GM12891 (cell line): ENCODE measurements around the gene IGSF3.
"Not testable (repeated sequence)": the region's sequence is repeated elsewhere in the genome, so short reads cannot be mapped to it uniquely, and the experiment has no call there.

Source experiments
- PAX5 ChIP-seq: IDR thresholded peaks from 2 replicates; pipeline ENCODE4 v1.6.1; 2011; ENCODE audit warnings: low read length, moderate library complexity, mild to moderate bottlenecking; ENCODE audit not compliant: insufficient read depth, severe bottlenecking
- POLR2A ChIP-seq: IDR thresholded peaks from 2 replicates; pipeline ENCODE4 v1.6.1; 2011; ENCODE audit warnings: low read depth, low read length, control low read depth
- POLR2AphosphoS5 ChIP-seq: IDR thresholded peaks from 2 replicates; pipeline ENCODE4 v1.6.1; 2011; ENCODE audit warnings: low read depth, low read length, control low read depth
- POU2F2 ChIP-seq: IDR thresholded peaks from 2 replicates; pipeline ENCODE4 v1.6.1; 2011; ENCODE audit warnings: low read depth, mild to moderate bottlenecking, control low read depth, low read length, moderate library complexity
- TAF1 ChIP-seq: IDR thresholded peaks from 2 replicates; pipeline ENCODE4 v1.6.1; 2011; ENCODE audit warnings: low read depth, low read length, control low read depth

DNA sequence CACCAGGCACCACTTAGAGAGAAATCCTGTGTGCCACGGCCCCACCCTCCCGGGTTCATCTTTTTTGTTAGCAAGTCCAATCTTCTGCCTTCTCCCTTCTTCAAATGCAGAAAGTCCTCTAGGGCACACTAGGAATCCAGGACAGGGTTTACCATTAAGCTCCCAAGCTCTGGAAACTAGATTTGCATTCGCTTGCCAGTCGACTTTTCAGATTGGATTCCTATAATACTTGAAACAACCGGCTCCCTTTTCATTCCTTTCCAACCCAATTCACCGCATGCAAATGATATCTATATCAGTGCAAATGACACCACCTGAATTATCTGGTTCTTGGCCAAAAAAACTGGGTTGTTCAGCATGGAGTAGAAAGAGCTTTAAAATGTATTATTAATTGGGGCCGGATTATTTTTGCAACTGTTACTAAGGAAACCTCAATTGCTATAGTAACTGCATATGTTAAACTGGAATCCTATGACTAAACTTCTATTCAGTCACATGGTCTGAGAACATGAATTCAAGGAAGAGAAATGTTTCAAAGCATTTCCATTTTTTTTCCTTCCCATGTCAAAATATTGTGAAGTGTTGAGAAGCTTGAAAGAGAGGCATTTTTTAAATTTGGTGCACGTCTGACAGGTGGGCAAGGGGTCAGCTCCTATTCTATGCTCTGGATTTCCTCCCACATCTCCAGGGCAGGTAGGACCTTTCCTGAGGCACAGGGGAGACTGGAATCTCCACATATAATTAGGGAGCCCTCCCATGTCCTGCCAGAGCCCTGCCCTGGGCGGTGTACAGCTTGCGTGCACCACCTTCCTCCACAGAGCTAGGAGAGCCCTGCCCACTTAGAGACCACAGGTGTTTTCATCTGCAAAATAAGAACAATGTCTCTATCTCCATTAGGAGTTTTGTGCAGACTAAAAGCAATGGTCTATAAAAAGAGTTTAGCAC, 76.3 kb downstream of the IGSF3 start:
- not testable (repeated sequence) for TF ChIP-seq POLR2A, POLR2AphosphoS5, PAX5, TAF1, POU2F2
